GM23338 (cell line): ENCODE data around the gene PGS1. TPM values are rescaled to one million over a fixed set of nuclear protein-coding genes. Genes with fewer than 3 reads are reported as not detected.

Source experiments
- ATAC-seq: fragments of 200-7000 bp; cut with Tn5 transposase; 3 replicates; pipeline ENCODE4 v1.9.1; 2020
- DNase-seq: peaks from one replicate; pipeline ENCODE4 v3.0.0-alpha.2; 2015; ENCODE audit warnings: low spot score
- H2AFZ ChIP-seq: fragments of 200-600 bp; sonication (generic); 2 replicates; pipeline ENCODE4 v1.8.0; 2016; ENCODE audit warnings: antibody characterized with exemption, mild to moderate bottlenecking, moderate library complexity
- H3F3A ChIP-seq: fragments of 200-600 bp; sonication (generic); replicated peaks from 2 replicates; pipeline ENCODE4 v1.8.0; 2017; ENCODE audit warnings: antibody characterized with exemption, mixed run types, low read depth
- H3K27ac ChIP-seq: fragments of 200-600 bp; sonication (generic); 2 replicates; pipeline ENCODE4 v1.6.1; 2016; ENCODE audit warnings: low read depth
- H3K27me3 ChIP-seq: fragments of 200-600 bp; sonication (generic); 2 replicates; pipeline ENCODE4 v1.8.0; 2016; ENCODE audit warnings: mild to moderate bottlenecking, mixed run types, moderate library complexity; ENCODE audit not compliant: insufficient read depth
- H3K36me3 ChIP-seq: fragments of 200-600 bp; sonication (generic); 2 replicates; pipeline ENCODE4 v1.8.0; 2016; ENCODE audit warnings: mild to moderate bottlenecking; ENCODE audit not compliant: insufficient read depth
- H3K4me1 ChIP-seq: fragments of 200-600 bp; sonication (generic); 2 replicates; pipeline ENCODE4 v1.8.0; 2016; ENCODE audit warnings: mild to moderate bottlenecking, moderate library complexity; ENCODE audit not compliant: insufficient read depth
- H3K4me2 ChIP-seq: fragments of 200-600 bp; sonication (generic); 2 replicates; pipeline ENCODE4 v1.7.1; 2017; ENCODE audit warnings: mixed run types
- H3K4me3 ChIP-seq: fragments of 200-600 bp; sonication (generic); 2 replicates; pipeline ENCODE4 v1.6.1; 2016; ENCODE audit warnings: mixed run types
- H3K79me2 ChIP-seq: fragments of 200-600 bp; sonication (generic); replicated peaks from 2 replicates; pipeline ENCODE4 v1.8.0; 2017; ENCODE audit warnings: mild to moderate bottlenecking; ENCODE audit not compliant: insufficient read depth
- H3K9me2 ChIP-seq: fragments of 200-600 bp; sonication (generic); 2 replicates; pipeline ENCODE4 v1.8.0; 2017; ENCODE audit not compliant: insufficient read depth
- H4K20me1 ChIP-seq: fragments of 200-600 bp; sonication (generic); replicated peaks from 2 replicates; pipeline ENCODE4 v1.8.0; 2017; ENCODE audit warnings: mild to moderate bottlenecking; ENCODE audit not compliant: insufficient read depth
- H3K27ac Mint-ChIP-seq: 2 replicates; pipeline ENCODE4 v1.8.0; 2020; ENCODE audit warnings: inconsistent platforms, mild to moderate bottlenecking, moderate library complexity, mixed read lengths
- H3K27me3 Mint-ChIP-seq: 3 replicates; pipeline ENCODE4 v1.8.0; 2022; ENCODE audit warnings: low read depth, mild to moderate bottlenecking, moderate library complexity, mixed read lengths, inconsistent platforms; ENCODE audit not compliant: insufficient read depth, poor library complexity
- H3K36me3 Mint-ChIP-seq: 3 replicates; pipeline ENCODE4 v1.8.0; 2021; ENCODE audit warnings: low read depth, mild to moderate bottlenecking, inconsistent platforms, moderate library complexity, mixed read lengths
- H3K4me1 Mint-ChIP-seq: 3 replicates; pipeline ENCODE4 v1.8.0; 2020; ENCODE audit warnings: mild to moderate bottlenecking, inconsistent platforms, mixed read lengths
- H3K4me3 Mint-ChIP-seq: 3 replicates; pipeline ENCODE4 v1.8.0; 2021; ENCODE audit warnings: moderate library complexity, mild to moderate bottlenecking, inconsistent platforms, mixed read lengths
- H3K9me3 Mint-ChIP-seq: 3 replicates; pipeline ENCODE4 v1.8.0; 2020; ENCODE audit warnings: moderate library complexity, mild to moderate bottlenecking, inconsistent platforms, mixed read lengths
- CREB1 ChIP-seq: fragments of 250-450 bp; sonication (Bioruptor Pico); IDR thresholded peaks from 2 replicates; pipeline ENCODE4 v1.5.0; 2020; ENCODE audit warnings: low read depth, mild to moderate bottlenecking, moderate library complexity
- EZH2 ChIP-seq: fragments of 200-600 bp; sonication (generic); IDR thresholded peaks from one replicate; pipeline ENCODE4 v1.8.0; 2017; ENCODE audit warnings: antibody characterized with exemption, mild to moderate bottlenecking, low read depth; ENCODE audit not compliant: unreplicated experiment
- EZH2phosphoT487 ChIP-seq: fragments of 200-600 bp; sonication (generic); IDR thresholded peaks from one replicate; pipeline ENCODE4 v1.8.1; 2018; ENCODE audit warnings: antibody characterized with exemption; ENCODE audit not compliant: unreplicated experiment
- JUNB ChIP-seq: IDR thresholded peaks from one replicate; pipeline ENCODE4 v1.6.1; 2016; ENCODE audit warnings: antibody characterized with exemption; ENCODE audit not compliant: unreplicated experiment
- POLR2AphosphoS5 ChIP-seq: IDR thresholded peaks from 2 replicates; pipeline ENCODE4 v1.6.1; 2016; ENCODE audit warnings: antibody characterized with exemption, low read depth
- STAT1 ChIP-seq: IDR thresholded peaks from one replicate; pipeline ENCODE4 v1.6.1; 2016; ENCODE audit warnings: antibody characterized with exemption; ENCODE audit not compliant: unreplicated experiment
- ZNF114 ChIP-seq: fragments of 250-450 bp; sonication (Bioruptor Pico); IDR thresholded peaks from 2 replicates; pipeline ENCODE4 v1.5.0; 2020; ENCODE audit warnings: mild to moderate bottlenecking, moderate library complexity
- ZNF331 ChIP-seq: fragments of 250-450 bp; sonication (Bioruptor Pico); IDR thresholded peaks from 2 replicates; pipeline ENCODE4 v1.5.0; 2020; ENCODE audit warnings: low read depth, mild to moderate bottlenecking, moderate library complexity
- polyA plus RNA-seq: library from polyadenylated mRNA; unstranded; fragments of >200 nt; fragmentation: Nextera tagmentation; extraction: Ambion mirVana; gene quantifications from 2 replicates; pipeline ENCODE4 v1.2.1, GENCODE V29; 2016
- total RNA-seq: library from RNA; depleted of rRNA; stranded (reverse); fragments of >200 nt; shearing (Covaris generic); gene quantifications from 2 replicates; pipeline ENCODE4 v1.2.3, GENCODE V29; 2014
- TF ChIP-seq, protein P1 (sequence below): IDR thresholded peaks from one replicate; pipeline ENCODE4 v1.6.1; 2018; ENCODE audit warnings: antibody characterized with exemption; ENCODE audit not compliant: unreplicated experiment
- TF ChIP-seq, protein P2 (sequence below): IDR thresholded peaks from 2 replicates; pipeline ENCODE4 v1.6.1; 2016; ENCODE audit warnings: antibody characterized with exemption
- TF ChIP-seq, protein P3 (sequence below), 2 experiments: fragments of 200-600 bp in 1 of 2; sonication (generic) in 1 of 2; conservative IDR thresholded peaks; 2 replicates each; pipeline versions ENCODE4 v1.5.1 to v1.6.1; 2016 to 2017; ENCODE audit warnings: antibody characterized with exemption in 2 of 2, low read depth in 2 of 2, mild to moderate bottlenecking in 2 of 2, moderate library complexity in 1 of 2

Gene PGS1
- total and polyA plus RNA-seq, 2 experiments from 2014 or later, result 43.9 to 67.1 TPM

GRCh38 chr17:78442648-78443218, 64.3 kb downstream of the PGS1 start:
- H2AFZ ChIP-seq, result no peak overlapping the region
- no peaks in the 10 kb centered on the region; the same call in 2 of the 3 replicates for H3K4me1 Mint-ChIP-seq
- no peaks in the 10 kb centered on the region for H3K9me2 ChIP-seq
- no peak overlapping the region for H3K27ac Mint-ChIP-seq
- no peaks in the 10 kb centered on the region for H3K4me1 ChIP-seq
- DNase-seq (no peak), ATAC-seq (no peak)
- TF ChIP-seq ZNF331 (CRISPR knock-in tag) (no peak), EZH2phosphoT487 (no peak), JUNB (no peak), POLR2AphosphoS5 (no peak)
- TF ChIP-seq, protein P1, sequence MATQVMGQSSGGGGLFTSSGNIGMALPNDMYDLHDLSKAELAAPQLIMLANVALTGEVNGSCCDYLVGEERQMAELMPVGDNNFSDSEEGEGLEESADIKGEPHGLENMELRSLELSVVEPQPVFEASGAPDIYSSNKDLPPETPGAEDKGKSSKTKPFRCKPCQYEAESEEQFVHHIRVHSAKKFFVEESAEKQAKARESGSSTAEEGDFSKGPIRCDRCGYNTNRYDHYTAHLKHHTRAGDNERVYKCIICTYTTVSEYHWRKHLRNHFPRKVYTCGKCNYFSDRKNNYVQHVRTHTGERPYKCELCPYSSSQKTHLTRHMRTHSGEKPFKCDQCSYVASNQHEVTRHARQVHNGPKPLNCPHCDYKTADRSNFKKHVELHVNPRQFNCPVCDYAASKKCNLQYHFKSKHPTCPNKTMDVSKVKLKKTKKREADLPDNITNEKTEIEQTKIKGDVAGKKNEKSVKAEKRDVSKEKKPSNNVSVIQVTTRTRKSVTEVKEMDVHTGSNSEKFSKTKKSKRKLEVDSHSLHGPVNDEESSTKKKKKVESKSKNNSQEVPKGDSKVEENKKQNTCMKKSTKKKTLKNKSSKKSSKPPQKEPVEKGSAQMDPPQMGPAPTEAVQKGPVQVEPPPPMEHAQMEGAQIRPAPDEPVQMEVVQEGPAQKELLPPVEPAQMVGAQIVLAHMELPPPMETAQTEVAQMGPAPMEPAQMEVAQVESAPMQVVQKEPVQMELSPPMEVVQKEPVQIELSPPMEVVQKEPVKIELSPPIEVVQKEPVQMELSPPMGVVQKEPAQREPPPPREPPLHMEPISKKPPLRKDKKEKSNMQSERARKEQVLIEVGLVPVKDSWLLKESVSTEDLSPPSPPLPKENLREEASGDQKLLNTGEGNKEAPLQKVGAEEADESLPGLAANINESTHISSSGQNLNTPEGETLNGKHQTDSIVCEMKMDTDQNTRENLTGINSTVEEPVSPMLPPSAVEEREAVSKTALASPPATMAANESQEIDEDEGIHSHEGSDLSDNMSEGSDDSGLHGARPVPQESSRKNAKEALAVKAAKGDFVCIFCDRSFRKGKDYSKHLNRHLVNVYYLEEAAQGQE, result no peak
- peaks cover 19% of the 10 kb centered on the region for H3K27me3 Mint-ChIP-seq
- no peaks in the 10 kb centered on the region for H3K79me2 ChIP-seq
- no peak overlapping the region for H3K4me2 ChIP-seq
- H3F3A ChIP-seq, result no peaks in the 10 kb centered on the region
- no peak overlapping the region for H3K4me3 Mint-ChIP-seq
- H3K4me3 ChIP-seq, result no peak overlapping the region
- peaks cover 13% of the 10 kb centered on the region; the same call in 2 of the 3 replicates for H3K9me3 Mint-ChIP-seq
- H3K36me3 ChIP-seq, result no peaks in the 10 kb centered on the region
- no peak overlapping the region for H3K27ac ChIP-seq
- no peaks in the 10 kb centered on the region for H3K27me3 ChIP-seq
- H4K20me1 ChIP-seq, result no peaks in the 10 kb centered on the region
- peaks cover 4% of the 10 kb centered on the region; the same call in 1 of the 3 replicates for H3K36me3 Mint-ChIP-seq

DNA sequence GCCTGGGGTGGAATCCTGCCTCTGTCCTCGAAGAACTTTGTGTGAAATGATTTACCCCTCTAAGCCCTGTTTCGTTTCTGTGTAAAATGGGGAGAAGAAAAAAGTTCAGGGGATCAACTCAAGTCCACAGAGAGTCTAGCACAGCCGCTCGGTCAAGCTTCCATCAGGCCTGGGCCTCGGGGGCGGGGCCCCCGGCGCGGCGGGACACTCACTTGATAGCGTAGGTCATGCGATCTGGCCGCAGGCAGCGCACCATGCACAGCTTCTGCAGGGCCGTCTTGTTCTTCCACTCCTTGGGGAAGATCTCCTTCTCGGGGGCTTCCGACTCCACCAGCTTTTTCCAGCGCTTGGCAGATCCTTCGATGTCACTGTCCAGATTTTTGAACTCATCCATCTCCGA, 65.9 kb downstream of the PGS1 start:
- DNase-seq (no peak), ATAC-seq (no peak)
- H3K4me3 ChIP-seq, result no peak overlapping the region
- H3K4me1 ChIP-seq, result no peaks in the 10 kb centered on the region
- H3K27me3 Mint-ChIP-seq, result peaks cover 13% of the 10 kb centered on the region
- peaks cover 5% of the 10 kb centered on the region; the same call in 2 of the 3 replicates for H3K9me3 Mint-ChIP-seq
- H2AFZ ChIP-seq, result no peak overlapping the region
- no peak overlapping the region for H3K27ac Mint-ChIP-seq
- H3K9me2 ChIP-seq, result no peaks in the 10 kb centered on the region
- TF ChIP-seq CREB1 (no peak), ZNF114 (CRISPR knock-in tag) (no peak), EZH2phosphoT487 (no peak)
- no peaks in the 10 kb centered on the region for H3K36me3 Mint-ChIP-seq
- no peak overlapping the region for H3K27ac ChIP-seq
- H3K4me3 Mint-ChIP-seq, result no peak overlapping the region
- no peaks in the 10 kb centered on the region for H3K36me3 ChIP-seq
- H3K4me1 Mint-ChIP-seq, result no peaks in the 10 kb centered on the region; the same call in 2 of the 3 replicates
- H3K27me3 ChIP-seq, result no peaks in the 10 kb centered on the region
- H3K4me2 ChIP-seq, result no peak overlapping the region
- no peaks in the 10 kb centered on the region for H4K20me1 ChIP-seq
- H3F3A ChIP-seq, result no peaks in the 10 kb centered on the region
- H3K79me2 ChIP-seq, result no peaks in the 10 kb centered on the region

GRCh38 chr17:78446833-78447232, 68.4 kb downstream of the PGS1 start:
- H3K27ac Mint-ChIP-seq, result no peak overlapping the region
- peaks cover 14% of the 10 kb centered on the region for H3K27me3 Mint-ChIP-seq
- H3K27ac ChIP-seq, result no peak overlapping the region
- no peaks in the 10 kb centered on the region for H3F3A ChIP-seq
- H3K4me3 Mint-ChIP-seq, result no peak overlapping the region
- H4K20me1 ChIP-seq, result no peaks in the 10 kb centered on the region
- H3K9me2 ChIP-seq, result no peaks in the 10 kb centered on the region
- peaks cover 5% of the 10 kb centered on the region; the same call in 2 of the 3 replicates for H3K9me3 Mint-ChIP-seq
- no peak overlapping the region for H3K4me3 ChIP-seq
- no peaks in the 10 kb centered on the region for H3K36me3 ChIP-seq
- no peaks in the 10 kb centered on the region for H3K79me2 ChIP-seq
- ATAC-seq, result no peak
- H3K4me1 ChIP-seq, result no peaks in the 10 kb centered on the region
- H3K4me2 ChIP-seq, result no peak overlapping the region
- no peak for DNase-seq
- H3K4me1 Mint-ChIP-seq, result no peaks in the 10 kb centered on the region; the same call in 2 of the 3 replicates
- no peaks in the 10 kb centered on the region for H3K36me3 Mint-ChIP-seq
- no peaks in the 10 kb centered on the region for H3K27me3 ChIP-seq
- H2AFZ ChIP-seq, result no peak overlapping the region
- TF ChIP-seq STAT1 (no peak), JUNB (no peak), ZNF331 (CRISPR knock-in tag) (no peak), CREB1 (no peak), POLR2AphosphoS5 (no peak), EZH2 (no peak)
- TF ChIP-seq, protein P2, sequence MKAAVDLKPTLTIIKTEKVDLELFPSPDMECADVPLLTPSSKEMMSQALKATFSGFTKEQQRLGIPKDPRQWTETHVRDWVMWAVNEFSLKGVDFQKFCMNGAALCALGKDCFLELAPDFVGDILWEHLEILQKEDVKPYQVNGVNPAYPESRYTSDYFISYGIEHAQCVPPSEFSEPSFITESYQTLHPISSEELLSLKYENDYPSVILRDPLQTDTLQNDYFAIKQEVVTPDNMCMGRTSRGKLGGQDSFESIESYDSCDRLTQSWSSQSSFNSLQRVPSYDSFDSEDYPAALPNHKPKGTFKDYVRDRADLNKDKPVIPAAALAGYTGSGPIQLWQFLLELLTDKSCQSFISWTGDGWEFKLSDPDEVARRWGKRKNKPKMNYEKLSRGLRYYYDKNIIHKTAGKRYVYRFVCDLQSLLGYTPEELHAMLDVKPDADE, result no peak
- TF ChIP-seq, protein P3, sequence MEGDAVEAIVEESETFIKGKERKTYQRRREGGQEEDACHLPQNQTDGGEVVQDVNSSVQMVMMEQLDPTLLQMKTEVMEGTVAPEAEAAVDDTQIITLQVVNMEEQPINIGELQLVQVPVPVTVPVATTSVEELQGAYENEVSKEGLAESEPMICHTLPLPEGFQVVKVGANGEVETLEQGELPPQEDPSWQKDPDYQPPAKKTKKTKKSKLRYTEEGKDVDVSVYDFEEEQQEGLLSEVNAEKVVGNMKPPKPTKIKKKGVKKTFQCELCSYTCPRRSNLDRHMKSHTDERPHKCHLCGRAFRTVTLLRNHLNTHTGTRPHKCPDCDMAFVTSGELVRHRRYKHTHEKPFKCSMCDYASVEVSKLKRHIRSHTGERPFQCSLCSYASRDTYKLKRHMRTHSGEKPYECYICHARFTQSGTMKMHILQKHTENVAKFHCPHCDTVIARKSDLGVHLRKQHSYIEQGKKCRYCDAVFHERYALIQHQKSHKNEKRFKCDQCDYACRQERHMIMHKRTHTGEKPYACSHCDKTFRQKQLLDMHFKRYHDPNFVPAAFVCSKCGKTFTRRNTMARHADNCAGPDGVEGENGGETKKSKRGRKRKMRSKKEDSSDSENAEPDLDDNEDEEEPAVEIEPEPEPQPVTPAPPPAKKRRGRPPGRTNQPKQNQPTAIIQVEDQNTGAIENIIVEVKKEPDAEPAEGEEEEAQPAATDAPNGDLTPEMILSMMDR (conservative IDR thresholded peaks at IDR 0.05; ENCODE audit: low read depth in 2 of 2), result no peak
